SK-N-SH (cell line): ENCODE measurements around the gene RNU1-2. TPM values are rescaled to one million over a fixed set of nuclear protein-coding genes. Genes with fewer than 3 reads are reported as not detected.
"Not testable (repeated sequence)": the region's sequence is repeated elsewhere in the genome, so short reads cannot be mapped to it uniquely, and the experiment has no call there.

Experiments used
- CTCF ChIA-PET: fragments of 300-600, 350-600 bp; formaldehyde crosslinking; extraction: SDS; loops from one replicate; lab custom pipeline; 2021; lab: Yijun Ruan, JAX
- POLR2A ChIA-PET: fragments of 350-600 bp; sonication (Branson Sonifier 250); formaldehyde crosslinking; extraction: SDS; loops from one replicate; lab custom pipeline; 2020; ENCODE audit warnings: antibody characterized with exemption, inconsistent platforms; lab: Yijun Ruan, JAX
- DNase-seq: peaks from one replicate; pipeline ENCODE4 v3.0.0; 2012
- H2AFZ ChIP-seq: fragments of 200-600 bp; sonication (generic); 2 replicates; pipeline ENCODE4 v1.8.1; 2016; ENCODE audit warnings: antibody characterized with exemption, mild to moderate bottlenecking, low read depth
- H3F3A ChIP-seq: fragments of 200-600 bp; sonication (generic); replicated peaks from 2 replicates; pipeline ENCODE3; 2016; ENCODE audit warnings: antibody characterized with exemption, mild to moderate bottlenecking; ENCODE audit not compliant: insufficient read depth
- H3K27ac ChIP-seq, 2 experiments: fragments of 200-500 bp in 1 of 2; fragments of 200-600 bp in 1 of 2; sonication (Bioruptor generic) in 1 of 2; sonication (generic), shearing (Covaris generic) in 1 of 2; 2 replicates each; pipeline versions ENCODE4 v1.5.1 to v1.6.1; 2014 to 2016; ENCODE audit warnings: low read depth in 2 of 2, inconsistent platforms in 1 of 2, low read length in 1 of 2, mild to moderate bottlenecking in 1 of 2, mixed read lengths in 1 of 2
- H3K27me3 ChIP-seq: fragments of 200-600 bp; sonication (generic), shearing (Covaris generic); 2 replicates; pipeline ENCODE4 v1.6.1; 2016; ENCODE audit warnings: mixed run types; ENCODE audit not compliant: insufficient read depth
- H3K36me3 ChIP-seq, 2 experiments: fragments of 200-500 bp in 1 of 2; fragments of 200-600 bp in 1 of 2; sonication (Bioruptor generic) in 1 of 2; sonication (generic) in 1 of 2; replicated peaks in 1 of 2; 2 replicates each; pipeline versions ENCODE3 to v1.5.1; 2014 to 2016; ENCODE audit warnings: low read length in 1 of 2, mild to moderate bottlenecking in 1 of 2; ENCODE audit not compliant: insufficient read depth in 2 of 2, control insufficient read depth in 1 of 2
- H3K4me1 ChIP-seq, 2 experiments: fragments of 200-500 bp in 1 of 2; fragments of 200-600 bp in 1 of 2; sonication (Bioruptor generic) in 1 of 2; sonication (generic), shearing (Covaris generic) in 1 of 2; 2 replicates each; pipeline versions ENCODE4 v1.5.1 to v1.6.1; 2014 to 2016; ENCODE audit warnings: low read depth in 1 of 2, low read length in 1 of 2, mixed run types in 1 of 2; ENCODE audit not compliant: insufficient read depth in 2 of 2, control insufficient read depth in 1 of 2
- H3K4me2 ChIP-seq: fragments of 200-600 bp; sonication (generic), shearing (Covaris generic); 2 replicates; pipeline ENCODE4 v1.6.1; 2017; ENCODE audit warnings: mixed run types
- H3K4me3 ChIP-seq, 2 experiments: fragments of 200-500 bp in 1 of 2; fragments of 200-600 bp in 1 of 2; sonication (Bioruptor generic) in 1 of 2; sonication (generic), shearing (Covaris generic) in 1 of 2; 2 replicates each; pipeline versions ENCODE4 v1.5.1 to v1.8.1; 2014 to 2016; ENCODE audit warnings: low read depth in 2 of 2, inconsistent platforms in 1 of 2, low read length in 1 of 2, mild to moderate bottlenecking in 1 of 2, mixed read lengths in 1 of 2, moderate library complexity in 1 of 2
- H3K79me2 ChIP-seq: fragments of 200-600 bp; sonication (generic); 2 replicates; pipeline ENCODE4 v1.8.1; 2017; ENCODE audit warnings: mild to moderate bottlenecking; ENCODE audit not compliant: insufficient read depth
- H3K9ac ChIP-seq: fragments of 200-600 bp; sonication (generic); 2 replicates; pipeline ENCODE4 v1.6.1; 2017; ENCODE audit warnings: mixed run types
- H3K9me2 ChIP-seq: fragments of 200-600 bp; sonication (generic); 2 replicates; pipeline ENCODE4 v1.6.1; 2017; ENCODE audit warnings: mixed run types
- H3K9me3 ChIP-seq: fragments of 200-600 bp; sonication (generic); 2 replicates; pipeline ENCODE4 v1.6.1; 2017; ENCODE audit warnings: mixed run types, mild to moderate bottlenecking, moderate library complexity
- H4K20me1 ChIP-seq: fragments of 200-600 bp; sonication (generic); 2 replicates; pipeline ENCODE4 v1.6.1; 2017; ENCODE audit warnings: mild to moderate bottlenecking, mixed run types; ENCODE audit not compliant: insufficient read depth
- CHD2 ChIP-seq: fragments of 150-350 bp; IDR thresholded peaks from 2 replicates; pipeline ENCODE4 v1.6.1; 2018; ENCODE audit warnings: low read length; ENCODE audit not compliant: partially characterized antibody
- RXRA ChIP-seq: IDR thresholded peaks from 2 replicates; pipeline ENCODE4 v1.4.0; 2012; ENCODE audit warnings: low read depth, mild to moderate bottlenecking, borderline replicate concordance
- TCF12 ChIP-seq: IDR thresholded peaks from 2 replicates; pipeline ENCODE4 v1.4.0; 2012
- WGBS: methylation state at CpG from one replicate; pipeline ENCODE4 v1.1.6; 2017; ENCODE audit warnings: low lambda C conversion rate; 5-methylcytosine and 5-hydroxymethylcytosine counted together
- polyA plus RNA-seq, 3 experiments: library from polyadenylated mRNA; depleted of rRNA; stranded (reverse); fragments of >200 nt; gene quantifications; 2 replicates each; pipeline ENCODE4 v1.2.3, GENCODE V29; 2012
- TF ChIP-seq, protein P1 (sequence below): IDR thresholded peaks from 2 replicates; pipeline ENCODE4 v1.4.0; 2012; ENCODE audit warnings: low read depth

The RNU1-2 gene
- polyA plus RNA-seq, 1 of the 3 experiments (the other 2 are of a cell fraction) = not detected

DNA sequence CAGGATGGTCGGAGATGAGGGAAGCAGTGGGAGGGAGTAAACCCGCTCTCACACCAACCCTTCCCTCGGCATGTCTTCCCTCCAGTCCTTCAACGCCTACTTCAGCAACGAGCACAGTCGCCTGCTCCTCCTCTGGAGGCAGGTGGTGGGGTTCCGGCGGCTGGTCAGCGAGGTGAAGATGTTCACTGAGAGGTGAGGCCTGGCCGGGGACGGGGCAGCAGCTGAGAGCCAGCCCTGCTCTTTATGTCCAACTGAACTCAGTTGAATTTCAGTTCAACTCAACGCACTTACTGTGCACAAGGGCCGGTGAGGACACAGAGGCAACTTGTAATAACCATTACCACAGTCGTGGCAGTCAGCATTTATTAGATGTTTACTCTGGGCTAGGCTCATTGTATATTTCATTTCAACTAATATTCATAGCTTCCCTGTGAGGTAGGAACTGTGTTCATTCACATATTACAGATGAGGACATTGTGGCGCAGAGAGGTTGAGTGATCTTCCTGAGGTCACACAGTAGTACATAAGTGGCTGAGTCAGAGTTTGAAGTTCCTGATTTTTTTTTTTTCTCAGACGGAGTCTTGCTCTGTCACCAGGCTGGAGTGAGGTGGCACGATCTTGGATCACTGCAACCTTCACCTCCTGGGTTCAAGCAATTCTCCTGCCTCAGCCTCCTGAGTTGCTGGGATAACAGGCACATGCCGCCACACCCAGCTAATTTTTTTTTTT, 35.6 kb downstream of the RNU1-2 start:
- H3K4me2 ChIP-seq, H3F3A ChIP-seq, H3K9me3 ChIP-seq, H3K27ac ChIP-seq, H3K4me3 ChIP-seq, H3K9me2 ChIP-seq, H3K79me2 ChIP-seq, H2AFZ ChIP-seq, H3K27me3 ChIP-seq, H3K36me3 ChIP-seq, POLR2A ChIA-PET, H4K20me1 ChIP-seq, H3K9ac ChIP-seq, DNase-seq: not testable (repeated sequence)
- H3K4me1 ChIP-seq = peaks cover 0 to 14% of the 10 kb centered on the region in 2 experiments; a peak in 1 of 4 replicates
- WGBS = 92% methylated on average over 18 of the region's 18 CpGs
- CTCF ChIA-PET = interaction anchor here (0.7 to 1.6 kb wide), 4 partner anchors 9 to 20 kb away, joined by 3 read pairs; no protein-coding TSS in a partner anchor

DNA sequence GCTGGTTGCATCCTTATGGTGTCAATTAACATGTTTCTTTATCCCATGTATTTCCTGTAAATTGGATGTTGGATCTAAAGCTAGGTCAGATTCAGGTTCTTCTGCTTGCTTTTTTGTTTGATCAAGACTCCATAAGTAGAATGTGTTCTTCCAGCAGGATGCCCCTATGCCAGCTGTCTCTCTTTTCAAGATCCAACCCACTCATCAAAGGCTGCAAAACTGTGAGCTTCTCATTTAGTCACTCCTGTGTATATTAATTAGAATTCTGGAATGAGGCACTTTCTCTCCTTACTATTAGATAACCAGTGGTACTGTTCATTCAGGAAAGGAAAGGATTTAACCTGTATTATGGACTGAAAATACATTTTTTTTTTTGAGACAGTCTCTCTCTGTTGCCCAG, 38.2 kb downstream of the RNU1-2 start:
- H2AFZ ChIP-seq, H3K9me3 ChIP-seq, POLR2A ChIA-PET, H3K27me3 ChIP-seq, H3K27ac ChIP-seq, H3F3A ChIP-seq, H3K79me2 ChIP-seq, H3K9ac ChIP-seq, H3K9me2 ChIP-seq, H3K36me3 ChIP-seq, H4K20me1 ChIP-seq, H3K4me2 ChIP-seq, H3K4me1 ChIP-seq, H3K4me3 ChIP-seq, DNase-seq: not testable (repeated sequence)
- CTCF ChIA-PET = interaction anchor here (1.7 kb wide), 1 partner anchor 18 kb away, joined by 6 read pairs; no protein-coding TSS in a partner anchor

DNA sequence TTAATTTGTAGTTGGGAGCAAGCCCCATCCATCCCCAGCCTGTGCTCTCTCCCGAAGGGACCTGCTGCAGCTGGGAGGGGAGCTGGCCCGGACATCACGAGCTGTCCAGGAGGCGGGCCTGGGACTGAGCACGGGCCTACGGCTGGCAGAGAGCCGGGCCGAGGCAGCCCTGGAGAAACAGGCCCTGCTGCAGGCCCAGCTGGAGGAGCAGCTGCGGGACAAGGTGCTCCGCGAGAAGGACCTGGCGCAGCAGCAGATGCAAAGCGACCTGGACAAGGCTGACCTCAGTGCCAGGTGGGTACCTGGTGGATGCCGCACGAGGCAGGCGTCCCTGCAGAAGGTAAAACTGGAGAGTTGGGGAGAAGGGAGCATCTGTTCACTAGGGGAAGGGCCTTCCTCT, 40.8 kb downstream of the RNU1-2 start:
- H3K9me3 ChIP-seq, H3K27ac ChIP-seq, H3F3A ChIP-seq, H3K79me2 ChIP-seq, H3K4me2 ChIP-seq, H4K20me1 ChIP-seq, H2AFZ ChIP-seq, DNase-seq, H3K9ac ChIP-seq, H3K36me3 ChIP-seq, POLR2A ChIA-PET, H3K27me3 ChIP-seq, H3K4me1 ChIP-seq, H3K9me2 ChIP-seq, H3K4me3 ChIP-seq: not testable (repeated sequence)
- WGBS = 98% methylated on average over 16 of the region's 16 CpGs
- CTCF ChIA-PET = interaction anchor here (1.0 kb wide), 1 partner anchor 21 kb away, joined by 4 read pairs; no protein-coding TSS in a partner anchor

DNA sequence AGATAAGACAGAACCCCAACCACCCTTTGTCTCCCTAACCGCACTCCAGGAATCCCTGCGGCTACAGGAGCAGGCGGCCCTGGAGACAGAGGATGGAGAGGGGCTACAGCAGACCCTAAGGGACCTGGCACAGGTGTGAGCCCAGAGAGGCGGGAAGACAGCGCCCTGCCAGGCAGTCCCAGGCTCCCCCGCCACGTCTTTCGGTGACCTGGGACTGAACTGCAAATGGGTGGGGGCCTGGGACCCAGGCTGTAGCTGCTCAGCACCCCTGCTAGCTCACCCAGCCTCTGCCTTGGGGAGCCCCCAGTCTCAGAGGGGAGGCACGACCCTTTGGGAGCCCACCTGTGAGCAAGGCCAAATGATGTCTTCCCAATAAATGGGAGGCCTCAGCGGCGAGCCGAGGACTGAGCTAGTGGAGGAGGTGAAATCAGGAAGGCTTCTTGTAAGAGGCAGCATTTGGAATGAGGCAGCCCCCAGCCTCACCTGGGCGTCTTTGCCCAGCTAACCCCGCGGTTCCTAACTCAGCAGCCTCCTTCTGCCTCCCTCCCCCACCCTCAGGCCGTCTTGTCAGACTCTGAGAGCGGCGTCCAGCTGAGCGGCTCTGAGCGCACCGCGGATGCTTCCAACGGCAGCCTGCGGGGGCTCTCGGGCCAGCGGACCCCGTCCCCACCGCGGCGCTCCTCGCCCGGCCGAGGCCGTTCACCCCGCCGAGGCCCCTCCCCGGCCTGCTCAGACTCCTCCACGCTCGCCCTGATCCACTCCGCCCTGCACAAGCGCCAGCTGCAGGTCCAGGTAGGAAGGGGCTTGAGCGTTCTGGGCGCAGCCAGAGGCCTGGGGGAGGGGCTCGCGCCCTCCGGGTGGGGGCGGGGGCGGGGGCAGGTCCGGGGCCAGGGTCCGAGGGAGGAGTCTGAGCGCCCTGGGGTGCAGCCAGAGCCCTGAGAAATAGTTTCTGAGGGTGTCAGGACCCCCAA, 42.9 kb downstream of the RNU1-2 start:
- TF ChIP-seq TCF12 = no peak
- TF ChIP-seq RXRA = no peak
- TF ChIP-seq CHD2 = no peak
- TF ChIP-seq, protein P1, sequence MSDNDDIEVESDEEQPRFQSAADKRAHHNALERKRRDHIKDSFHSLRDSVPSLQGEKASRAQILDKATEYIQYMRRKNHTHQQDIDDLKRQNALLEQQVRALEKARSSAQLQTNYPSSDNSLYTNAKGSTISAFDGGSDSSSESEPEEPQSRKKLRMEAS = no peak
- no peak overlapping the region for H3K4me2 ChIP-seq

DNA sequence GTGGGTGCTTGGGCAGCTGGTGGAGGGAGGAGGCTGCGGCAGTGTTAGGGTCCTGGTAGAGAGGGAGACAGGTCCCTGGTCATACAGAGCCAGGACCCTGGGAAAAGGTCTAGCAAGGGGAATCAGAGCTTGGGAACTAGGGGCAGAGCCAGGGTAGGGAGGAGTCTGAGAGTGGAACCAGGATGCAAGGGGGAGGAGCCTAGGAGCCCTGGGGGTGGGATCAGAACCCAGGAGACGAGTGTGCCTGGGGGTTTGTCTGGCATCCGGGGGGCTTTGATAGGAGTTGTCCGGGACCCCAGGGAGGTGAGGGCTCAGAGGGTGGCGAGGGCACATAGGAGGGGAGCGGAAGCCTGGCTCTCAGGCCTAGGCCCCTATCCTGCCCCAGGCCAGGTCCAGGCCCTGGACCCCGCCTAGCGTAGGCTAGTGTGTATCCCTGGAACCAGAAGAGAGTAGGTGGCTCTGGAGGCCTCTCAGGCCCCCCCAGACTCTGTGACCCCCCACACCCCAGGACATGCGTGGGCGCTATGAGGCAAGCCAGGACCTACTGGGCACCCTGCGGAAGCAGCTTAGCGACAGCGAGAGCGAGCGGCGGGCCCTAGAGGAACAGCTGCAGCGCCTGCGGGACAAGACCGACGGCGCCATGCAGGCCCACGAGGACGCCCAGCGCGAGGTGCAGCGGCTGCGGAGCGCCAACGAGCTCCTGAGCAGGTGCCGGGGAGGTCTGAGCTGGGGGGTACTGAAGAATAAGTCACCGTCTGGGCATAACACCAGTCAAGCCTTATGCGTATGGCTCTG, 43.8 kb downstream of the RNU1-2 start:
- CTCF ChIA-PET = interaction anchor here (0.6 to 1.6 kb wide), 8 partner anchors 8 to 333 kb away, joined by 3 to 4 read pairs (median 3); partner anchors contain the start of gene CROCC

More for the DNA sequence above, 42.9 kb downstream of the RNU1-2 start:
- Histone ChIP-seq H3K4me1 (no peaks in the 10 kb centered on the region), H3K9me3 (no peaks in the 10 kb centered on the region), H2AFZ (no peak overlapping the region), H3K4me3 (no peak overlapping the region), H3K27me3 (no peaks in the 10 kb centered on the region), H4K20me1 (no peaks in the 10 kb centered on the region), H3K36me3 (peaks cover 0 to 9% of the 10 kb centered on the region in 2 experiments), H3K9ac (no peak overlapping the region), H3K9me2 (no peaks in the 10 kb centered on the region), H3F3A (no peaks in the 10 kb centered on the region), H3K27ac (no peak overlapping the region), H3K79me2 (no peaks in the 10 kb centered on the region)
- 95% methylated on average over 51 of the region's 51 CpGs for WGBS
- CTCF ChIA-PET = interaction anchor here (0.6 to 1.3 kb wide), 6 partner anchors 22 to 332 kb away, joined by 3 to 4 read pairs (median 3); no protein-coding TSS in a partner anchor
- POLR2A ChIA-PET = no interaction called here
- no peak for DNase-seq

More for the DNA sequence above, 43.8 kb downstream of the RNU1-2 start:
- POLR2A ChIA-PET, H3K36me3 ChIP-seq, H3K9me3 ChIP-seq, H3K27me3 ChIP-seq, H3K4me2 ChIP-seq, DNase-seq, H2AFZ ChIP-seq, H3F3A ChIP-seq, H4K20me1 ChIP-seq, H3K27ac ChIP-seq, H3K9ac ChIP-seq, H3K79me2 ChIP-seq, H3K4me3 ChIP-seq, H3K9me2 ChIP-seq, H3K4me1 ChIP-seq: not testable (repeated sequence)
- 96% methylated on average over 32 of the region's 32 CpGs for WGBS
